ENCODE results near the gene KCTD5. TPM values are rescaled to one million over a fixed set of nuclear protein-coding genes. Genes with fewer than 3 reads are reported as not detected.

KCTD5 gene
- total RNA-seq, 1 experiment from 2014 or later = 42.1 TPM

- TF ChIP-seq, protein P1, sequence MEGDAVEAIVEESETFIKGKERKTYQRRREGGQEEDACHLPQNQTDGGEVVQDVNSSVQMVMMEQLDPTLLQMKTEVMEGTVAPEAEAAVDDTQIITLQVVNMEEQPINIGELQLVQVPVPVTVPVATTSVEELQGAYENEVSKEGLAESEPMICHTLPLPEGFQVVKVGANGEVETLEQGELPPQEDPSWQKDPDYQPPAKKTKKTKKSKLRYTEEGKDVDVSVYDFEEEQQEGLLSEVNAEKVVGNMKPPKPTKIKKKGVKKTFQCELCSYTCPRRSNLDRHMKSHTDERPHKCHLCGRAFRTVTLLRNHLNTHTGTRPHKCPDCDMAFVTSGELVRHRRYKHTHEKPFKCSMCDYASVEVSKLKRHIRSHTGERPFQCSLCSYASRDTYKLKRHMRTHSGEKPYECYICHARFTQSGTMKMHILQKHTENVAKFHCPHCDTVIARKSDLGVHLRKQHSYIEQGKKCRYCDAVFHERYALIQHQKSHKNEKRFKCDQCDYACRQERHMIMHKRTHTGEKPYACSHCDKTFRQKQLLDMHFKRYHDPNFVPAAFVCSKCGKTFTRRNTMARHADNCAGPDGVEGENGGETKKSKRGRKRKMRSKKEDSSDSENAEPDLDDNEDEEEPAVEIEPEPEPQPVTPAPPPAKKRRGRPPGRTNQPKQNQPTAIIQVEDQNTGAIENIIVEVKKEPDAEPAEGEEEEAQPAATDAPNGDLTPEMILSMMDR (IDR thresholded peaks at IDR 0.05 in 2 of 3, conservative IDR thresholded peaks at IDR 0.05 in 1 of 3; ENCODE audit: borderline replicate concordance in 1 of 3, insufficient read depth in 1 of 3, low read depth in 2 of 3, low read length in 2 of 3) = no peak
- TF ChIP-seq EZH2phosphoT487 (IDR thresholded peaks at IDR 0.05; ENCODE audit: borderline replicate concordance) = no peak
These were observed 15.2 kb downstream of the KCTD5 start (continued) for GRCh38 chr16:2697401-2697948.

DNA sequence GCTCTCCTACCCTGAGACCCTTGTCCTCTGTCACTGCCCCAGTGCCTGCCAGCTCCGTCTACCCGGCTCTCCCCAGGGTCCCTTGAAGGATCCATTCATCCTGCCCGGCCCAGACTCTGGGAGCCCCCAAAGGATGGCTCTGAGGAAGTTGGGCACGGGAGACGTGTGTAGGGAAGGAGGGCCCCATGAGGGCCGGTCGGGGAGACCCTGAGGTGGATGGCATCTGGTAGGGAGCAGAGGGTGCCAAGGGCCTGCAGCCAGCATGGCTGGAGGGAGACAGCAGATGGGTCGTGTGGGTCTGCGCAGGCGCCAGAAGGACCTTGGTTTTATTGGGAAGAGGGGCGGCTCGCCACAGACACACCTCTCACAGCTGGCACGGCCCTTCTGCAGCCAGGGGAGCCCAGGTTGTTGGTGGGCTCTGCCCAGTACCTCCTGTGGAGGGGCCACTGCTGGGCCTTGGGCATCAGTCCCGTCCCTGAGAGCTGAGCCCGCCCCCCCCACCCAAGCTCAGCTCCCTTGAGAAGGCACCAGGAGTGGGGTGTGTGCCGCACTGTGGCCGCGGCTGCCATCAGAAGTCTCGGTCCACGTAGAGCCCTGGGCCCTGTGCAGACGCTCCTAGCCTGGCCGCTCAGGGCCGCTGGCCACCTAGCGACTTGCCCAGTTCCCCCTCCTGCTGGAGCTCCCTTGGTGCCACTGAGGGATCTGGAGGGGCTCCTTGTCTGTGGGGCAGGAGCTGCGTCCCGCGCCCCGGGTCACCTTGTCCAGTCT lies 16.0 kb downstream of the KCTD5 start:
- BruUV-seq (replicated peaks) = no TSS peak
- Histone ChIP-seq H3K9me2 (ENCODE audit: insufficient read depth) (no peaks in the 10 kb centered on the region), H4K20me1 (ENCODE audit: insufficient read depth) (no peaks in the 10 kb centered on the region), H3K4me1 (ENCODE audit: control insufficient read depth in 1 of 2, insufficient read depth in 2 of 2, low read length in 2 of 2) (no peaks in the 10 kb centered on the region), H3K27ac (ENCODE audit: low read depth, low read length) (no peak overlapping the region), H3K36me3 (ENCODE audit: control insufficient read depth in 1 of 2, insufficient read depth in 2 of 2, low read length in 2 of 2) (peaks cover 4 to 9% of the 10 kb centered on the region in 2 experiments; a peak in 3 of 4 replicates), H3K9me3 (ENCODE audit: control insufficient read depth in 1 of 2, insufficient read depth in 1 of 2, low read depth in 1 of 2, low read length in 2 of 2) (no peaks in the 10 kb centered on the region), H3K4me3 (replicated peaks in 1 of 2; ENCODE audit: low read depth in 1 of 2, low read length in 2 of 2) (no peak overlapping the region), H3K4me2 (ENCODE audit: low read length) (no peak overlapping the region), H3K9ac (ENCODE audit: low read length) (no peak overlapping the region), H3K27me3 (ENCODE audit: insufficient read depth, low read length) (no peaks in the 10 kb centered on the region), H3K79me2 (ENCODE audit: insufficient read depth, low read length) (peaks cover 8% of the 10 kb centered on the region; the same call in 1 of the 2 replicates), H2AFZ (ENCODE audit: low read depth, low read length, poor library complexity, severe bottlenecking) (no peak overlapping the region)
- TF ChIP-seq ATF3 (IDR thresholded peaks at IDR 0.05) = no peak
- no peak for TF ChIP-seq ELF1 (IDR thresholded peaks at IDR 0.05; ENCODE audit: borderline replicate concordance, low read depth)
- TF ChIP-seq CEBPB (IDR thresholded peaks at IDR 0.05; ENCODE audit: low read depth) = no peak
- TF ChIP-seq, protein P1 (IDR thresholded peaks at IDR 0.05 in 2 of 3, conservative IDR thresholded peaks at IDR 0.05 in 1 of 3; ENCODE audit: borderline replicate concordance in 1 of 3, insufficient read depth in 1 of 3, low read depth in 2 of 3, low read length in 2 of 3) = no peak
- no peak for TF ChIP-seq EZH2 (IDR thresholded peaks at IDR 0.05)
- no peak for TF ChIP-seq EGR1 (IDR thresholded peaks at IDR 0.05; ENCODE audit: low read depth)
- no peak for TF ChIP-seq ZNF274 (IDR thresholded peaks at IDR 0.05; ENCODE audit: low read depth, low read length)
- TF ChIP-seq SIN3A (IDR thresholded peaks at IDR 0.05; ENCODE audit: low read depth) = no peak
- TF ChIP-seq EZH2phosphoT487 (IDR thresholded peaks at IDR 0.05; ENCODE audit: borderline replicate concordance) = no peak
- TF ChIP-seq SRF (IDR thresholded peaks at IDR 0.05; ENCODE audit: low read depth) = no peak
- no peak for TF ChIP-seq CBX3 (IDR thresholded peaks at IDR 0.05; ENCODE audit: low read depth)
- TF ChIP-seq SP1 (IDR thresholded peaks at IDR 0.05; ENCODE audit: low read depth) = no peak
- no peak for TF ChIP-seq POLR2A (IDR thresholded peaks at IDR 0.05; ENCODE audit: borderline replicate concordance, extremely low read depth, insufficient read depth, insufficient read length)
- TF ChIP-seq YY1 (IDR thresholded peaks at IDR 0.05; ENCODE audit: extremely low read depth, insufficient replicate concordance, low read depth, low read length) = no peak
- TF ChIP-seq MAX (IDR thresholded peaks at IDR 0.05) = no peak
- TF ChIP-seq FOSL1 (IDR thresholded peaks at IDR 0.05; ENCODE audit: low read depth) = no peak
- TF ChIP-seq RAD21 (IDR thresholded peaks at IDR 0.05; ENCODE audit: low read depth) = no peak
- RAD21 ChIA-PET (ENCODE audit: low non-redundant PET in 1 of 2, low total read pairs in 2 of 2, uncharacterized antibody in 2 of 2, unreplicated experiment in 2 of 2) = no interaction called here
- no peak for DNase-seq (ENCODE audit: low read depth, low spot score)
- POLR2A ChIA-PET = no interaction called here
- CTCF ChIA-PET = no interaction called here
- intact Hi-C loops (cut with micrococcal nuclease) = no loop called here
- ATAC-seq = no peak
